Adipose tissue (tissue), 3 donors: ENCODE measurements around the gene SMTNL2. TPM values are rescaled to one million over a fixed set of nuclear protein-coding genes. Genes with fewer than 3 reads are reported as not detected.

Experiments used
- H3K27ac ChIP-seq: one replicate; pipeline ENCODE4 v1.5.1; 2013; ENCODE audit warnings: low read depth, low read length
- WGBS, 3 donors: extraction: QIAGEN DNeasy Blood & Tissue Kit; methylation state at CpG; one replicate each; pipeline ENCODE4 v1.1.7; 2013; 5-methylcytosine and 5-hydroxymethylcytosine counted together
- polyA plus RNA-seq, 3 donors: library from polyadenylated mRNA; stranded (reverse); fragments of 200-250 nt; gene quantifications; one replicate each; pipeline ENCODE4 v1.2.3, GENCODE V29; 2013
- donor health status: healthy with polysubstance abuse.
- donor health status: Bipolar disorder and iron deficiency.
- donor health status: healthy.

The SMTNL2 gene
- polyA plus RNA-seq, 3 donors = 0.35 to 1.3 (median 0.77) TPM

GRCh38 chr17:4544135-4544950 lies 40.0 kb upstream of the SMTNL2 start:
- H3K27ac ChIP-seq = no peak overlapping the region
- 91 to 95% (median 94%) methylated on average over 34 to 37 of the region's 37 CpGs for WGBS, 3 donors

GRCh38 chr17:4544951-4545216 lies 39.4 kb upstream of the SMTNL2 start:
- no peak overlapping the region for H3K27ac ChIP-seq
- 84 to 93% (median 86%) methylated on average over 16 to 18 of the region's 18 CpGs for WGBS, 3 donors

GRCh38 chr17:4545217-4545951 lies 38.9 kb upstream of the SMTNL2 start:
- 88 to 92% (median 91%) methylated on average over 32 of the region's 32 CpGs for WGBS, 3 donors
- no peak overlapping the region for H3K27ac ChIP-seq

- WGBS, 3 donors = 90 to 95% (median 94%) methylated on average over 17 of the region's 17 CpGs
- no peak overlapping the region for H3K27ac ChIP-seq
Observed at GRCh38 chr17:4547118-4547906, 37.0 kb upstream of the SMTNL2 start.

GRCh38 chr17:4548061-4548461 lies 36.3 kb upstream of the SMTNL2 start:
- 91 to 95% (median 92%) methylated on average over 18 of the region's 18 CpGs for WGBS, 3 donors
- H3K27ac ChIP-seq = no peak overlapping the region

GRCh38 chr17:4548721-4549531 lies 35.4 kb upstream of the SMTNL2 start:
- 76 to 89% (median 84%) methylated on average over 24 of the region's 24 CpGs for WGBS, 3 donors

GRCh38 chr17:4549781-4550533 lies 34.4 kb upstream of the SMTNL2 start:
- H3K27ac ChIP-seq = no peak overlapping the region
- WGBS, 3 donors = 79 to 93% (median 93%) methylated on average over 23 to 25 of the region's 25 CpGs

More at GRCh38 chr17:4548721-4549531, 35.4 kb upstream of the SMTNL2 start:
- no peak overlapping the region for H3K27ac ChIP-seq

- 93 to 96% (median 95%) methylated on average over 16 of the region's 16 CpGs for WGBS, 3 donors
- no peak overlapping the region for H3K27ac ChIP-seq
Observed at GRCh38 chr17:4550534-4551039, 33.7 kb upstream of the SMTNL2 start.

- 86 to 91% (median 88%) methylated on average over 8 of the region's 8 CpGs for WGBS, 3 donors
- H3K27ac ChIP-seq = no peak overlapping the region
Observed at GRCh38 chr17:4551141-4551540, 33.2 kb upstream of the SMTNL2 start.

- H3K27ac ChIP-seq = no peak overlapping the region
- WGBS, 3 donors = 95 to 96% (median 96%) methylated on average over 27 of the region's 27 CpGs
Observed at GRCh38 chr17:4551796-4552525, 32.4 kb upstream of the SMTNL2 start.

- WGBS, 3 donors = 77 to 83% (median 83%) methylated on average over 9 of the region's 9 CpGs
- no peak overlapping the region for H3K27ac ChIP-seq
Observed at GRCh38 chr17:4553669-4554068, 30.7 kb upstream of the SMTNL2 start.

GRCh38 chr17:4554441-4554996 lies 29.8 kb upstream of the SMTNL2 start:
- WGBS, 3 donors = 15 to 17% (median 16%) methylated on average over 17 to 18 of the region's 18 CpGs
- no peak overlapping the region for H3K27ac ChIP-seq

- no peak within 1 kb of the TSS for H3K27ac ChIP-seq
- WGBS, 3 donors = 0 to 1% (median 0%) methylated on average over 69 of the region's 69 CpGs
Observed at GRCh38 chr17:4554997-4555799, 29.1 kb upstream of the SMTNL2 start, which contains the start of gene MYBBP1A. Gene MYBBP1A, minus strand, starts transcription at chr17:4555384. Its CDS starts 60 bp downstream, at chr17:4555324.

- 63 to 67% (median 66%) methylated on average over 17 of the region's 17 CpGs for WGBS, 3 donors
- H3K27ac ChIP-seq = no peak overlapping the region
Observed at GRCh38 chr17:4555873-4556759, 28.2 kb upstream of the SMTNL2 start.

- H3K27ac ChIP-seq = no peak overlapping the region
- 82 to 89% (median 89%) methylated on average over 4 of the region's 4 CpGs for WGBS, 3 donors
Observed at GRCh38 chr17:4556996-4557395, 27.3 kb upstream of the SMTNL2 start.
